ENCODE data around the gene PLOD1.
"Not testable (repeated sequence)": the region's sequence is repeated elsewhere in the genome, so short reads cannot be mapped to it uniquely, and the experiment has no call there.

PLOD1 gene

GRCh38 chr1:11938722-11939526 is 4.4 kb downstream of the PLOD1 start:
- no peak for DNase-seq (ENCODE audit: low read depth, low spot score)

- DNase-seq (ENCODE audit: low read depth, low spot score): not testable (repeated sequence)
Measured at GRCh38 chr1:11939794-11940193, 5.3 kb downstream of the PLOD1 start.

- DNase-seq (ENCODE audit: low read depth, low spot score): no peak
Measured at GRCh38 chr1:11940260-11940921, 5.9 kb downstream of the PLOD1 start.

- DNase-seq (ENCODE audit: low read depth, low spot score): no peak
Measured at GRCh38 chr1:11942280-11942679, 7.8 kb downstream of the PLOD1 start.

DNA sequence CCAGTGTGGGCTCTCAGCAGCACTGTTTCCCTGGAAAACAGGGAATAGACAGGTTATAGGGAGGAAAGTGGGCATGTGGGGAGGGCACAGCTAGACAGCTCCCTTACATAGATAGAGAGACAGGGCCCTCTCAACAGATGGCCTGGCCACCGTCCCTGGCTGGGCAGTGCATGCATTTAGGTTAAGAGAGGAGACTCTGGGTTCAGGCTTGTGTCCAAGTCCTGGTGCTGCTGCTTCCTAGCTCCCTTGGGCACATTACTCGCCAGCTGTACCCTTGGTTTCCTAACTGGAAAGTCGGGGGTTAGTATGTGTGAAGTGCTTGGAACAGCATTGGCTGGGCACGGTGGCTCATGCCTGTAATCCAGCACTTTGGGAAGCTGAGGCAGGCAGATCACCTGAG is 9.1 kb downstream of the PLOD1 start:
- DNase-seq (ENCODE audit: low read depth, low spot score): no peak

DNA sequence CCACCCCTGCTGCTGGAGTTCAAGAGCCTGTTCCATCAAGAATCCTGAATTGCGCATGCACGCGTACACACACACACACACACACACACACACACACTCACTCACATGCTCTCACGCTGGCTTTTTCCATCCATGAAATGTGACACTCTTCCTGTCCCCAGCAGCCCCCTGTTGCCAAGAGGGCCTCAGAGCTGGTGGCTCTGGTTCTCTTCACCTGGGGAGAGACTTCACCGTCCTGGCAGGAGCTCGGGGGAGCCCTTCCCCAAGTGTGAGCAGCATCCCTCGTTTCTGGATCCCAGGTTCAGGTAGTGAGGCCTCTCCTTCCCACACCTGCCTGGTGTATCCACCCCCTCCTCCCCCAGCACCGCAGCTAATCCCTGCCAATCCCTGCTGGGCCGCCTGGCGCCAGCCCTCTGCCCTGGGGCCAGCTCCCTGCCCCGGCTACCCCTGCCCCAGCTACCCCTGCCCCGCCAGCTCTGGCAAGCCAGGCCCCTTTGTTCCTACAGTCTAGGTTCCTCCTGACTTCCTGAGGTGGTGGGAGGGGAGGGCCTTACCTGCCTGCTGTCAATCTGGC is 9.9 kb downstream of the PLOD1 start:
- DNase-seq (ENCODE audit: low read depth, low spot score): no peak

GRCh38 chr1:11946647-11947046 is 12.1 kb downstream of the PLOD1 start:
- no peak for DNase-seq (ENCODE audit: low read depth, low spot score)

DNA sequence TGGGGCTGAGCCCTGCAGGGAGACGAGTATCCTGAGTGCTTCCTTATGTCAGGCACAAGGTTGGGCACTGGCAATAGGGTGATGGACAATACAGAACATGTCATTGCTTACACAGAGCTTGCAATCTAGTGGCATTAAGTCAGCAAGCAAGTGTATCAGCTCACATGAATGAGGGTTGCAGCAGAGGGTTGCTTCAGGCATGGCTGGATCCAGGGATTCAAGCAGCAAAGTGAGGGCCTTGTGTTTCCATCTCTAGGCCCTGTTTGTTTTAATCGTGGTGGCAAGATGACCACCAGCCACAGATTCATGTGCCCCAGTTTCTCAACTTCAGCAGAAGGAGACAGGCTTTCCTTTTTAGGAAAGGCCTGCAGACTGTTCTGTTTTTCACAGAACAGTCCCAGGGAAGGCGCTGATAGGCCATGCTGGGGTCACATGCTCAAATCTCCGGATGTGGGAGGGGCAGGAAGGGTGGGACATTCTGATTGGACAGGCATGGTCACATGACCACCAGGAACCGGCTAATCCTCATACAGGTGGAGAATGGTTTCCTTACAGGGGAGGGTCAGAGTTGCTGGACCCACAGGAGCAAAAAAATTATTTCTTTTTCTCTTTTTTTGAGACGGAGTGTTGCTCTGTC is 14.4 kb downstream of the PLOD1 start:
- DNase-seq (ENCODE audit: low read depth, low spot score): no peak

GRCh38 chr1:11951901-11952300 is 17.4 kb downstream of the PLOD1 start:
- DNase-seq (ENCODE audit: low read depth, low spot score): no peak

GRCh38 chr1:11952455-11953109 is 18.1 kb downstream of the PLOD1 start:
- DNase-seq (ENCODE audit: low read depth, low spot score): no peak

GRCh38 chr1:11955221-11955620 is 20.7 kb downstream of the PLOD1 start:
- no peak for DNase-seq (ENCODE audit: low read depth, low spot score)

- no peak for DNase-seq (ENCODE audit: low read depth, low spot score)
Measured at GRCh38 chr1:11957398-11957797, 22.9 kb downstream of the PLOD1 start.

DNA sequence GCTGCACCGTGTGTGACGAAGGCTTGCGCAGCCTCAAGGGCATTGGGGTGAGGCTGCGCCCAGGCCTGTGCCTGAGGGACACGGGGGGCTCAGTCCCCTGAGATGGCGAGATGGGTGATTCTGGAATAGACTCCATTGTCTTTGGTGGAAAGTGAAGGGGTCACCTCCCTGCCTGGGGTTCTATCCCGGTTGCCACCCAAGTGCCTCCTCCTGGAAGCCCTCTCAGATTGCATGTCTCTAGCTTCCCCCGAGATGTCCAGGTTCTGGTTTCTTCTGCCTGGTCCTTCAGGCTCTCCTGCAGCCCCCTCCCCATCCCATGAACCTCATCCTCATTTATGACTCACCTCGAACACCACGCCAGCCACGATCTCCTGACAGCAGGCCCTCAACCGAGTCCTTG is 23.4 kb downstream of the PLOD1 start:
- no peak for DNase-seq (ENCODE audit: low read depth, low spot score)

- DNase-seq (ENCODE audit: low read depth, low spot score): no peak
Measured at GRCh38 chr1:11960276-11960675, 25.8 kb downstream of the PLOD1 start.

DNA sequence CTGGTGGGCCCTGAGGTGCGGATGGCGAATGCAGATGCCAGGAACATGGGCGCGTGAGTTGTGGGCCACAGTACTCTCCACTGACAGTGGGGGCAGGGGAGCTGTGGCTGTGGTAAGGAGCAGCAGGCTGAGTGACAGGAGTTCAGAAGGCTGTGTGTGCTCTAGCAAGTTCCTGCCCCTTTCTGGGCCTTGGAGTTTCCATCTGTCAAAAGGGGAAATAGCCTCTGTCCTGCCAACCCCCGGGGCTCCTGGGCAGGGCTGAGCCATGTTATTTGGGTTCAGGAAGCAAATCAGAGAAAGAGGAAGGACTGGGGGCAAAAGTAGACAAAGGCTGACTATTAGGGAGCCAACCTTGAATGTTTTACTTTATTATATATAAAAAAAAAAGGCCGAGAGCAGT is 26.2 kb downstream of the PLOD1 start:
- DNase-seq (ENCODE audit: low read depth, low spot score): no peak

- DNase-seq (ENCODE audit: low read depth, low spot score): no peak
Measured at GRCh38 chr1:11961230-11961629, 26.7 kb downstream of the PLOD1 start.

- no peak for DNase-seq (ENCODE audit: low read depth, low spot score)
Measured at GRCh38 chr1:11963622-11964021, 29.1 kb downstream of the PLOD1 start.

DNA sequence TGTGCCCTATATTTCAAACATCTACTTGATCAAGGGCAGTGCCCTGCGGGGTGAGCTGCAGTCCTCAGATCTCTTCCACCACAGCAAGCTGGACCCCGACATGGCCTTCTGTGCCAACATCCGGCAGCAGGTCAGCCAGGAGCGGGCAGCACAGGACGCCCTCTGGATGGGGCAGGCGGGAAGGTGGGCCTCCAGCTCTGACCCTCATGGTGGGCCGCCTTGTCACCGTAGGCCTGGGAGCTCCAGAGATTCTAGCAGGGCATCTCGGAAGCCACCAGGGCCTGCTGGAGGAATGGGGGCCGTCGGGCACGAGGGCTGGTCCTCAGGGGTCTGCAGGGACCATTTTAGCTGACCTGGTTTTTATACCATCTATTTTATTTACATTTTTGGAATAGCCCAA is 30.1 kb downstream of the PLOD1 start:
- DNase-seq (ENCODE audit: low read depth, low spot score): no peak

DNA sequence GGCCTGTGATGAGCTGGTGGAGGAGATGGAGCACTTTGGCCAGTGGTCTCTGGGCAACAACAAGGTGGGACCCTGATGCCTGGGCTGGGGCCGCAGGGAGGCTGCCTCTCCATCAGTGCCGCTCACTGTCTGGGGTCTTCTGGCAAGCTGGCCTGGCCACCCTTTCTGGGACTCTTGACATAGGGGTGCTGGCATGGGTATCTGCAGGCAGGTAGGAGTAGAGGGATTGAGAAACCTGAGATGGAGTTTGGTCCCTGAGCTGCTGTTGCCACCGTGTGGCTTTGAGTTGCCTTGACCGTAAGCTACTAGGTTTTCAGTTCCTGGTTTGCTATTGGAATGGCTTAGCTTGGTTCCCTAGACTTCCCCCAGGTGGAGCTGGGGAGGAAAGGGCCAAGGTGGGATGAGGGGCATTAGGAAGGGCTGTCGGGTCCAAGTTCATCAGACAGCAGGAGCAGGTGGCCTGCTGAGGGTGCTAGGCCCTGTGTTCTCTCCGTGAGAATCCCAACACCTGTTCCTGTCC is 32.6 kb downstream of the PLOD1 start:
- DNase-seq (ENCODE audit: low read depth, low spot score): no peak

- no peak for DNase-seq (ENCODE audit: low read depth, low spot score)
Measured at GRCh38 chr1:11970441-11971185, 36.1 kb downstream of the PLOD1 start.

DNA sequence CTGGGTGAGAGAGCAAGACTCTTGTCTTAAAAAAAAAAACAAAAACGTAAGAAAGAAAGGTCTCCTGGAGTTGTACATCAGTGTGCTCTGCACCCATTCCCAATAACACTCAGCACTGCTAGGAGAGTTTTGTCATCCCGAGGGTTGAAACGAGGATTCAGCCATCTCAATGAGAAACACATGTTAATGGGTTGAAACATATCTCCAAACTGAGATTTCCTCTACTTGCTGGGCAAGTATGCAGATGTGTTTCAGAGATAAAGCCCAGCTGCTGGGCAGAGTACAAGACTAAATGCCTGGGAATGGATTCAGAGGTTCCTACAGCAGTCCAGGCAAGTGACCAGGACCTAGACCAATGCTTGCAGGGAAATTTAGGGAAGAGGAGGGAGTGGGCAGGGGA is 43.1 kb downstream of the PLOD1 start:
- DNase-seq (ENCODE audit: low read depth, low spot score): no peak

Data from activated CD4-positive, CD25-positive, alpha-beta regulatory T cell treated with anti-CD3 and anti-CD28 coated beads, Interleukin-2, amount 50 U/mL, for 16 hours (primary cell).